Tibial nerve (tissue), 4 donors: Measurements from ENCODE around the gene SCYGR2. TPM values are rescaled to one million over a fixed set of nuclear protein-coding genes. Genes with fewer than 3 reads are reported as not detected.

Source experiments
- DNase-seq, 2 donors: peaks; one replicate each; pipeline ENCODE4 v3.0.0-alpha.2; 2019; ENCODE audit warnings: low spot score in 2 of 2
- H3K27ac ChIP-seq, 4 donors: fragments of 200-600 bp; sonication (generic) in 3 of 4; one replicate each; pipeline ENCODE4 v1.5.1; 2017 to 2019; ENCODE audit warnings: mild to moderate bottlenecking in 1 of 4
- H3K27me3 ChIP-seq, 2 donors: fragments of 200-600 bp; sonication (generic) in 1 of 2; one replicate each; pipeline versions ENCODE4 v1.5.1 to v1.6.0; 2017 to 2019
- H3K36me3 ChIP-seq, 3 donors: fragments of 200-600 bp; sonication (generic); one replicate each; pipeline ENCODE4 v1.5.1; 2018 to 2019
- H3K4me1 ChIP-seq, 4 donors: fragments of 200-600 bp; sonication (generic) in 3 of 4; one replicate each; pipeline ENCODE4 v1.5.1; 2017 to 2019
- H3K4me3 ChIP-seq, 4 donors: fragments of 200-600 bp; sonication (generic) in 3 of 4; one replicate each; pipeline ENCODE4 v1.5.1; 2017 to 2019; ENCODE audit warnings: mild to moderate bottlenecking in 1 of 4, moderate library complexity in 1 of 4
- H3K9me3 ChIP-seq, 4 donors: fragments of 200-600 bp; sonication (generic) in 3 of 4; one replicate each; pipeline ENCODE4 v1.5.1; 2017 to 2019
- CTCF ChIP-seq, 5 experiments: fragments of 200-600 bp in 3 of 5; fragments of 450-650 bp in 2 of 5; sonication (generic) in 3 of 5; IDR thresholded peaks; one replicate each; pipeline ENCODE4 v1.5.1; 2016 to 2019; ENCODE audit warnings: antibody characterized with exemption in 5 of 5, mild to moderate bottlenecking in 3 of 5, moderate library complexity in 2 of 5
- EP300 ChIP-seq, 2 donors: sonication (generic); formaldehyde crosslinking; IDR thresholded peaks; one replicate each; pipeline ENCODE4 v1.6.1; 2017; ENCODE audit warnings: antibody characterized with exemption in 2 of 2, mild to moderate bottlenecking in 1 of 2
- POLR2A ChIP-seq, 2 donors: fragments of 450-650 bp; IDR thresholded peaks; one replicate each; pipeline ENCODE4 v1.6.1; 2017; ENCODE audit warnings: antibody characterized with exemption in 2 of 2, mild to moderate bottlenecking in 2 of 2, moderate library complexity in 2 of 2
- WGBS, 2 donors: methylation state at CpG; one replicate each; pipeline ENCODE4 v1.1.5; 2018; 5-methylcytosine and 5-hydroxymethylcytosine counted together
- total RNA-seq, 4 donors: library from RNA; depleted of rRNA; stranded (reverse); fragments of >200 nt; gene quantifications; one replicate each; pipeline ENCODE4 v1.1.0, GENCODE V29; 2016

Gene SCYGR2
- total RNA-seq, 4 donors from 2014 or later: not detected

- H3K36me3 ChIP-seq: no peaks in the 10 kb centered on the region
- no peaks in the 10 kb centered on the region for H3K4me1 ChIP-seq
- no peaks in the 10 kb centered on the region for H3K27me3 ChIP-seq
- no peaks in the 10 kb centered on the region for H3K9me3 ChIP-seq
- TF ChIP-seq EP300 (IDR thresholded peaks at IDR 0.05) (no peak), CTCF (IDR thresholded peaks at IDR 0.05) (no peak), POLR2A (IDR thresholded peaks at IDR 0.05) (no peak)
- no peak overlapping the region for H3K27ac ChIP-seq
- no peak for DNase-seq
- no peak overlapping the region for H3K4me3 ChIP-seq
- WGBS, 2 donors: 78 to 79% methylated on average over 5 of the region's 5 CpGs
These were observed 45.4 kb downstream of the SCYGR2 start for GRCh38 chr2:227643990-227644551.

Other genes with a start within 250 kb of the SCYGR2 start
- gene TM4SF20, start 219.6 kb upstream of the SCYGR2 start, total RNA-seq: not detected
- not detected for gene SCYGR1, start 210.9 kb upstream of the SCYGR2 start, total RNA-seq
- 10 to 100 TPM; 42.1 to 83.1 (median 53.5) TPM for gene AGFG1, start 126.7 kb upstream of the SCYGR2 start, total RNA-seq
- gene SCYGR3, start 15.9 kb downstream of the SCYGR2 start, total RNA-seq: not detected
- not detected for gene SCYGR4, start 18.6 kb downstream of the SCYGR2 start, total RNA-seq
- not detected for gene SCYGR5, start 67.9 kb downstream of the SCYGR2 start, total RNA-seq
- gene SLC19A3, start 119.1 kb downstream of the SCYGR2 start, total RNA-seq: 10 to 100 TPM; 20.4 to 52.1 (median 39.6) TPM
- gene SCYGR6, start 125.9 kb downstream of the SCYGR2 start, total RNA-seq: not detected
- gene SCYGR7, start 129.4 kb downstream of the SCYGR2 start, total RNA-seq: not detected
- not detected for gene SCYGR8, start 147.0 kb downstream of the SCYGR2 start, total RNA-seq
- not detected for gene CCL20, start 214.9 kb downstream of the SCYGR2 start, total RNA-seq